Keratinocyte (primary cell): Measurements from ENCODE around the gene CDADC1. TPM values are rescaled to one million over a fixed set of nuclear protein-coding genes. Genes with fewer than 3 reads are reported as not detected.

Experiments used
- DNase-seq: peaks from one replicate; pipeline ENCODE4 v3.0.0-alpha.2; 2011; ENCODE audit warnings: low read depth, missing footprints, low spot score
- FAIRE-seq: peaks from 2 replicates; lab custom pipeline; 2011; peaks lifted over from hg19 to GRCh38; lab: Jason Lieb, UNC
- H2AFZ ChIP-seq: 2 replicates; pipeline ENCODE4 v1.6.0; 2012; ENCODE audit warnings: low read length, control low read depth, inconsistent platforms; ENCODE audit not compliant: control insufficient read depth
- H3K27ac ChIP-seq: 2 replicates; pipeline ENCODE4 v1.5.1; 2011; ENCODE audit warnings: low read length; ENCODE audit not compliant: control insufficient read depth, insufficient read depth
- H3K27me3 ChIP-seq: 3 replicates; pipeline ENCODE4 v1.6.0; 2011; ENCODE audit warnings: low read length; ENCODE audit not compliant: control insufficient read depth, insufficient read depth; ENCODE audit errors: extremely low read depth
- H3K36me3 ChIP-seq, 2 experiments: 2 replicates in 1 of 2; 3 replicates in 1 of 2; pipeline ENCODE4 v1.5.1; 2011; ENCODE audit warnings: low read length in 2 of 2, mild to moderate bottlenecking in 1 of 2; ENCODE audit not compliant: control insufficient read depth in 2 of 2, insufficient read depth in 2 of 2; ENCODE audit errors: extremely low read depth in 1 of 2
- H3K4me1 ChIP-seq: 3 replicates; pipeline ENCODE4 v1.5.1; 2011; ENCODE audit warnings: low read length; ENCODE audit not compliant: control insufficient read depth, insufficient read depth; ENCODE audit errors: extremely low read depth
- H3K4me2 ChIP-seq: 3 replicates; pipeline ENCODE4 v1.6.0; 2011; ENCODE audit warnings: low read depth, low read length; ENCODE audit not compliant: control insufficient read depth, insufficient read depth; ENCODE audit errors: extremely low read depth
- H3K4me3 ChIP-seq, 3 experiments: fragments of 200-600 bp in 1 of 3; sonication (generic) in 1 of 3; 2 replicates in 2 of 3; 3 replicates in 1 of 3; pipeline ENCODE4 v1.5.1; 2011 to 2016; ENCODE audit warnings: low read length in 3 of 3, mild to moderate bottlenecking in 3 of 3, control low read depth in 2 of 3, inconsistent platforms in 1 of 3, low read depth in 1 of 3, mixed read lengths in 1 of 3, mixed run types in 1 of 3, moderate library complexity in 1 of 3; ENCODE audit not compliant: control insufficient read depth in 2 of 3, insufficient read depth in 2 of 3; ENCODE audit errors: extremely low read depth in 1 of 3
- H3K79me2 ChIP-seq: 2 replicates; pipeline ENCODE4 v1.6.0; 2012; ENCODE audit warnings: low read length; ENCODE audit not compliant: control insufficient read depth, insufficient read depth
- H3K9ac ChIP-seq: 3 replicates; pipeline ENCODE4 v1.6.0; 2011; ENCODE audit warnings: low read length; ENCODE audit not compliant: control insufficient read depth, insufficient read depth; ENCODE audit errors: extremely low read depth
- H3K9me1 ChIP-seq: 3 replicates; pipeline ENCODE4 v1.6.0; 2011; ENCODE audit warnings: low read length; ENCODE audit not compliant: control insufficient read depth, insufficient read depth; ENCODE audit errors: extremely low read depth
- H3K9me3 ChIP-seq: 2 replicates; pipeline ENCODE4 v1.5.1; 2012; ENCODE audit warnings: low read depth, low read length; ENCODE audit not compliant: control insufficient read depth
- H4K20me1 ChIP-seq: 3 replicates; pipeline ENCODE4 v1.6.0; 2011; ENCODE audit warnings: low read length; ENCODE audit not compliant: control insufficient read depth, insufficient read depth; ENCODE audit errors: extremely low read depth
- CTCF ChIP-seq, 3 experiments: IDR thresholded peaks in 1 of 3; conservative IDR thresholded peaks in 1 of 3; optimal IDR thresholded peaks in 1 of 3; 2 replicates in 2 of 3; 3 replicates in 1 of 3; pipeline versions ENCODE3 to v1.5.1; 2011; ENCODE audit warnings: low read length in 3 of 3, mild to moderate bottlenecking in 3 of 3, moderate library complexity in 2 of 3, control low read depth in 1 of 3, inconsistent platforms in 1 of 3; ENCODE audit not compliant: insufficient read depth in 2 of 3; ENCODE audit errors: extremely low read depth in 1 of 3
- EZH2 ChIP-seq: IDR thresholded peaks from one replicate; pipeline ENCODE4 v1.6.1; 2012; ENCODE audit warnings: inconsistent platforms, mild to moderate bottlenecking, low read length, moderate library complexity
- dilution Hi-C: fragments of 300-500 bp; cut with MboI; formaldehyde crosslinking; loops from one replicate; pipeline ENCODE4 v1.7.0; 2020; ENCODE audit warnings: low sequenced_read_pairs; ENCODE audit not compliant: extremely low pct_ligation_motif_present
- polyA plus RNA-seq, 5 experiments: library from polyadenylated mRNA; depleted of rRNA in 3 of 5; stranded (reverse) in 3 of 5; stranded (forward) in 1 of 5; unstranded in 1 of 5; fragments of >200 nt; gene quantifications; 1 replicate in 1 of 5; 2 replicates in 3 of 5; 3 replicates in 1 of 5; pipeline versions ENCODE4 v1.2.1 to v1.2.3, GENCODE V29; 2011 to 2012; ENCODE audit warnings: missing spikeins in 2 of 5, low read depth in 1 of 5, low replicate concordance in 1 of 5

CDADC1 gene
- polyA plus RNA-seq, 1 donor (not counting 4 experiments of a cell fraction or from before 2014, with no cell fraction given), result 3.8 TPM

GRCh38 chr13:49221590-49221965, 26.1 kb upstream of the CDADC1 start:
- H3K4me2 ChIP-seq, result no peak overlapping the region
- H3K9me1 ChIP-seq, result no peaks in the 10 kb centered on the region
- H3K27ac ChIP-seq, result no peak overlapping the region
- dilution Hi-C loops, result no loop called here
- no peak for TF ChIP-seq EZH2
- no peak for TF ChIP-seq CTCF (optimal IDR thresholded peaks at IDR 0.05 in 1 of 3, IDR thresholded peaks at IDR 0.05 in 1 of 3, conservative IDR thresholded peaks at IDR 0.05 in 1 of 3; ENCODE audit: extremely low read depth in 1 of 3, insufficient read depth in 2 of 3, low read length in 3 of 3)
- H3K9ac ChIP-seq, result no peak overlapping the region
- DNase-seq (no peak), FAIRE-seq (no peak)
- no peaks in the 10 kb centered on the region for H3K9me3 ChIP-seq
- H3K27me3 ChIP-seq, result peaks cover 76% of the 10 kb centered on the region
- no peaks in the 10 kb centered on the region for H3K36me3 ChIP-seq
- H4K20me1 ChIP-seq, result no peaks in the 10 kb centered on the region
- H2AFZ ChIP-seq, result no peak overlapping the region
- no peak overlapping the region for H3K4me3 ChIP-seq
- H3K79me2 ChIP-seq, result no peaks in the 10 kb centered on the region
- no peaks in the 10 kb centered on the region for H3K4me1 ChIP-seq

- DNase-seq, result no peak
- peaks cover 42% of the 10 kb centered on the region for H3K27me3 ChIP-seq
- H3K9me1 ChIP-seq, result no peaks in the 10 kb centered on the region
- TF ChIP-seq EZH2 (no peak), CTCF (optimal IDR thresholded peaks at IDR 0.05 in 1 of 3, IDR thresholded peaks at IDR 0.05 in 1 of 3, conservative IDR thresholded peaks at IDR 0.05 in 1 of 3; ENCODE audit: extremely low read depth in 1 of 3, insufficient read depth in 2 of 3, low read length in 3 of 3) (no peak)
- H3K9ac ChIP-seq, result no peak overlapping the region
- no peak overlapping the region for H3K4me2 ChIP-seq
- no peak overlapping the region for H2AFZ ChIP-seq
- FAIRE-seq, result no peak
- H3K36me3 ChIP-seq, result no peaks in the 10 kb centered on the region
- H3K4me1 ChIP-seq, result no peaks in the 10 kb centered on the region
- no peaks in the 10 kb centered on the region for H4K20me1 ChIP-seq
- H3K27ac ChIP-seq, result no peak overlapping the region
- H3K4me3 ChIP-seq, result no peak overlapping the region
- no peaks in the 10 kb centered on the region for H3K9me3 ChIP-seq
- H3K79me2 ChIP-seq, result no peaks in the 10 kb centered on the region
- dilution Hi-C loops, result no loop called here
Measured at GRCh38 chr13:49225223-49226042, 22.3 kb upstream of the CDADC1 start.
